GM20431 (cell line): Measurements from ENCODE around the gene DYRK3.

ENCODE experiments used
- in situ Hi-C: fragments of 300-500 bp; cut with MseI, MboI; formaldehyde crosslinking; loops from one replicate; pipeline ENCODE4 v1.15.0; 2020; ENCODE audit warnings: low sequenced_read_pairs; ENCODE audit not compliant: unreplicated experiment

The DYRK3 gene

GRCh38 chr1:206635080-206635977 is at the start of gene DYRK3:
Gene DYRK3, plus strand, starts transcription at chr1:206635536. Its CDS starts 168 bp downstream, at chr1:206635704.
- in situ Hi-C loops, result no loop called here

GRCh38 chr1:206586501-206587445 is 48.6 kb upstream of the DYRK3 start:
- in situ Hi-C loops, result loop anchor here (5.0 to 10.0 kb wide), 2 partner anchors 44 to 102 kb away; no protein-coding TSS in a partner anchor

GRCh38 chr1:206587904-206588303 is 47.4 kb upstream of the DYRK3 start:
- in situ Hi-C loops, result loop anchor here (5.0 to 10.0 kb wide), 2 partner anchors 46 to 103 kb away; no protein-coding TSS in a partner anchor

- in situ Hi-C loops, result loop anchor here (5.0 to 10.0 kb wide), 2 partner anchors 46 to 104 kb away; no protein-coding TSS in a partner anchor
Observed at GRCh38 chr1:206588492-206588891, 46.8 kb upstream of the DYRK3 start.

GRCh38 chr1:206589206-206589605 is 46.1 kb upstream of the DYRK3 start:
- in situ Hi-C loops, result loop anchor here (5.0 to 10.0 kb wide), 2 partner anchors 47 to 104 kb away; no protein-coding TSS in a partner anchor

- in situ Hi-C loops, result no loop called here
Observed at GRCh38 chr1:206590025-206590758, 45.1 kb upstream of the DYRK3 start.

GRCh38 chr1:206591226-206591625 is 44.1 kb upstream of the DYRK3 start:
- in situ Hi-C loops, result no loop called here

- in situ Hi-C loops, result no loop called here
Observed at GRCh38 chr1:206591696-206592095, 43.6 kb upstream of the DYRK3 start.

GRCh38 chr1:206593351-206593925 is 41.9 kb upstream of the DYRK3 start:
- in situ Hi-C loops, result no loop called here

GRCh38 chr1:206595581-206596318 is 39.6 kb upstream of the DYRK3 start:
- in situ Hi-C loops, result no loop called here

GRCh38 chr1:206596319-206596666 is 39.0 kb upstream of the DYRK3 start:
- in situ Hi-C loops, result no loop called here

- in situ Hi-C loops, result no loop called here
Observed at GRCh38 chr1:206600527-206600926, 34.8 kb upstream of the DYRK3 start.

- in situ Hi-C loops, result no loop called here
Observed at GRCh38 chr1:206604861-206605260, 30.5 kb upstream of the DYRK3 start.

- in situ Hi-C loops, result no loop called here
Observed at GRCh38 chr1:206606867-206607266, 28.5 kb upstream of the DYRK3 start.

GRCh38 chr1:206608108-206608698 is 27.1 kb upstream of the DYRK3 start:
- in situ Hi-C loops, result no loop called here

GRCh38 chr1:206609229-206609991 is 25.9 kb upstream of the DYRK3 start:
- in situ Hi-C loops, result no loop called here

GRCh38 chr1:206612129-206612876 is 23.0 kb upstream of the DYRK3 start, which contains the start of gene EIF2D:
Gene EIF2D, minus strand, starts transcription at chr1:206612465. Its CDS starts 123 bp downstream, at chr1:206612342.
- in situ Hi-C loops, result no loop called here
